GM21825 (cell line): ENCODE results near the gene C1GALT1.
"Not testable (repeated sequence)": the region's sequence is repeated elsewhere in the genome, so short reads cannot be mapped to it uniquely, and the experiment has no call there.

Source experiments
- ATAC-seq: cut with Tn5 transposase; IDR thresholded peaks from one replicate; pipeline ENCODE4 v1.9.1; 2021; ENCODE audit warnings: mild to moderate bottlenecking, moderate library complexity; ENCODE audit not compliant: unreplicated experiment

Gene C1GALT1

GRCh38 chr7:7199592-7199991, 17.2 kb downstream of the C1GALT1 start:
- ATAC-seq, result not testable (repeated sequence)

- ATAC-seq, result not testable (repeated sequence)
These were observed 17.9 kb downstream of the C1GALT1 start for GRCh38 chr7:7200255-7200654.

GRCh38 chr7:7201578-7202374, 19.4 kb downstream of the C1GALT1 start:
- peak; percentile 97 for ATAC-seq

GRCh38 chr7:7202375-7202720, 20.0 kb downstream of the C1GALT1 start:
- ATAC-seq, result no peak

GRCh38 chr7:7203813-7204575, 21.6 kb downstream of the C1GALT1 start:
- ATAC-seq, result no peak

GRCh38 chr7:7207876-7208275, 25.5 kb downstream of the C1GALT1 start:
- ATAC-seq, result no peak

GRCh38 chr7:7208520-7208919, 26.2 kb downstream of the C1GALT1 start:
- ATAC-seq, result no peak

- ATAC-seq, result no peak
These were observed 27.2 kb downstream of the C1GALT1 start for GRCh38 chr7:7209412-7210050.

GRCh38 chr7:7210475-7211237, 28.3 kb downstream of the C1GALT1 start:
- ATAC-seq, result no peak

GRCh38 chr7:7212612-7213011, 30.3 kb downstream of the C1GALT1 start:
- no peak for ATAC-seq

- ATAC-seq, result no peak
These were observed 32.3 kb downstream of the C1GALT1 start for GRCh38 chr7:7214398-7215347.

GRCh38 chr7:7216279-7216678, 33.9 kb downstream of the C1GALT1 start:
- ATAC-seq, result no peak

- no peak for ATAC-seq
These were observed 36.9 kb downstream of the C1GALT1 start for GRCh38 chr7:7219216-7219615.

- no peak for ATAC-seq
These were observed 38.5 kb downstream of the C1GALT1 start for GRCh38 chr7:7220821-7221220.

- no peak for ATAC-seq
These were observed 39.3 kb downstream of the C1GALT1 start for GRCh38 chr7:7221599-7222038.

- no peak for ATAC-seq
These were observed 40.9 kb downstream of the C1GALT1 start for GRCh38 chr7:7223250-7223649.

GRCh38 chr7:7226407-7226806, 44.1 kb downstream of the C1GALT1 start:
- ATAC-seq, result no peak

- ATAC-seq, result no peak
These were observed 46.1 kb downstream of the C1GALT1 start for GRCh38 chr7:7228472-7228871.

GRCh38 chr7:7228967-7229366, 46.6 kb downstream of the C1GALT1 start:
- ATAC-seq, result no peak

- ATAC-seq, result no peak
These were observed 48.7 kb downstream of the C1GALT1 start for GRCh38 chr7:7231000-7231399.
